ENCODE measurements around the gene PCYOX1L. TPM values are rescaled to one million over a fixed set of nuclear protein-coding genes. Genes with fewer than 3 reads are reported as not detected.

The PCYOX1L gene
- polyA plus RNA-seq (2012; ENCODE audit: insufficient read depth, insufficient read length, low read depth): 65.1 TPM

GRCh38 chr5:149357370-149358293, at the start of gene PCYOX1L:
Gene PCYOX1L, plus strand, starts transcription at chr5:149358046. Its CDS starts 23 bp downstream, at chr5:149358069.
- no peaks in the 10 kb centered on the region for H3K9me3 ChIP-seq
- H3K36me3 ChIP-seq: peaks cover 21% of the 10 kb centered on the region
- H3K4me3 ChIP-seq (ENCODE audit: low read depth, low read length): peak within 1 kb of the TSS; percentile 91
- DNase-seq: peak; percentile 97
- TF ChIP-seq CTCF (IDR thresholded peaks at IDR 0.05; ENCODE audit: low read depth, low read length): no peak
- no peaks in the 10 kb centered on the region for H3K27me3 ChIP-seq
- no peaks in the 10 kb centered on the region for H3K4me1 ChIP-seq

DNA sequence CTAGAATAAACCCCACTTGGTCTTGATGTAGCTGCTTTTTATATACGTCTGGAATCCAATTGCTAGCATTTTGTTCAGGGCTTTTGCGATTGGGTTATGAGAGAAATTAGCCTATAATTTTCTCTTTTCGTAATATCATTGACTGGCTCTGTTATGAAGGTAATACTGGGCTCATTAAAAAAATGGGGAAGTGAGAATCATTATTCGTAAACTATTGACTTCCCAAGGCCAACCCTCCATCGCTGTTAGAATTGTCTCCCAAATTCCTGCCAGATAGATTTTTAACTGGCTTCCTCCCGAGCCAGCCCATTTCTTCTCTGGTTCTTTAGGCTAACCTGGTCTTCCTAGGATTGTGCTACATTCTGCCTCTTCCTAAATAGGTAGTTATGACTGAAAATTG, 48.5 kb upstream of the PCYOX1L start:
- TF ChIP-seq CTCF (IDR thresholded peaks at IDR 0.05; ENCODE audit: low read depth, low read length): no peak
- H3K9me3 ChIP-seq: no peaks in the 10 kb centered on the region
- H3K4me1 ChIP-seq: no peaks in the 10 kb centered on the region
- H3K27me3 ChIP-seq: no peaks in the 10 kb centered on the region
- no peak overlapping the region for H3K4me3 ChIP-seq (ENCODE audit: low read depth, low read length)
- no peaks in the 10 kb centered on the region for H3K36me3 ChIP-seq
- DNase-seq: no peak

DNA sequence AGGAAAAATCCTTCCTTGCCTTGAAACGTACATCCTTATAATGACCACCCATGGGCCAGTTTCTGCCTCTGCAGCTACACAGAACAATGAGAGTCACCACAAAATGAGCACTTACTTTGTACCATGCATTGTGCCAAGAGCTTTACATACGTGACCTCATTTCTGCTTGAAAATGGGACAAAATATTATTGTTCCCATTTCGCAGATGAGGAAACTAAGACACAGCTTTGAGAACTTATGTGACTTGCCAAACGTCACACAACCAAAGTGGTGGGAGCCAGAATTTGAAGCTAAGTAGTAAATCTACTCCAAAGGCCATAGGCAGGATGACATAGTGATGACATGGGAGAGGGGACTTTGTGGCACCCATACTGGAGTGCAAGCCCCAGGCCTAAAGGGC, 47.4 kb upstream of the PCYOX1L start:
- DNase-seq: no peak
- TF ChIP-seq CTCF (IDR thresholded peaks at IDR 0.05; ENCODE audit: low read depth, low read length): no peak
- no peak overlapping the region for H3K4me3 ChIP-seq (ENCODE audit: low read depth, low read length)
- no peaks in the 10 kb centered on the region for H3K9me3 ChIP-seq
- H3K27me3 ChIP-seq: no peaks in the 10 kb centered on the region
- no peaks in the 10 kb centered on the region for H3K4me1 ChIP-seq
- no peaks in the 10 kb centered on the region for H3K36me3 ChIP-seq

DNA sequence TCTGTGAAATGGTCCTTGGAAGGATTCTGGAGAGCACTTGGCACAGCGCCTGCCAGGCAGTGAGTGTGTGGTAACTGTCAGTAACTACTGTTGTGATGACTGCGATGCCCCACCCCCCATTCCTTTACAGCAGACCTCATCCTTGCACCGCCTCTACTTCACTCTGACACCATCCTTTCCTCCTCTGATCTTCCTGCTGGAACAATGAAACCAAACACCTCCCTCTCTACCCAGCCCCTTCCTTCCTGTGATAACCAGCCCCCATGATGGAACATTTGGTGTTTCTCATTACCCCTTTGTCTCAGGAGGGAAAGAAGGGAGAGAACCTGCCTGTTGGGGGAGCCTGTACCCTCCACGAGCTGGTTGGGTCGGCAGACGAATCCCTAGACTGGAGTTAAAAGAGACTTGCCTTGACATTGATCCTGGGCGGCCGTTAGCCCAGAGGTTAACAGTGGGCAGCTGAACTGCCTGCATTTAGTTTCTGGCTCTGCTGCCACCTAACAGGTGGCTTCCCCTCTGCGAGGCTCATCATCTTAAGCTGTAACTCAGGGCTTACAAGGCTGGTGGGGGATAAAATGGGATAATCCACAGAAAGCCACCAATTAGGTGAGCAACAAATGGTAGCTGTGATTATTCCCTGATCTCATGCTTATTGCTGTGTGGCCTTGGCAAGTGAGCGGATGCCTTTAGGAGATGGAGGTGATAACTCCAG, 46.7 kb upstream of the PCYOX1L start:
- Histone ChIP-seq H3K27me3 (no peaks in the 10 kb centered on the region), H3K4me3 (ENCODE audit: low read depth, low read length) (no peak overlapping the region), H3K9me3 (no peaks in the 10 kb centered on the region), H3K36me3 (no peaks in the 10 kb centered on the region), H3K4me1 (no peaks in the 10 kb centered on the region)
- TF ChIP-seq CTCF (IDR thresholded peaks at IDR 0.05; ENCODE audit: low read depth, low read length): no peak
- peak; percentile 34 for DNase-seq

- peaks cover 5% of the 10 kb centered on the region for H3K4me1 ChIP-seq
- no peaks in the 10 kb centered on the region for H3K27me3 ChIP-seq
- H3K36me3 ChIP-seq: no peaks in the 10 kb centered on the region
- no peaks in the 10 kb centered on the region for H3K9me3 ChIP-seq
- TF ChIP-seq CTCF (IDR thresholded peaks at IDR 0.05; ENCODE audit: low read depth, low read length): no peak
- no peak for DNase-seq
- H3K4me3 ChIP-seq (ENCODE audit: low read depth, low read length): no peak overlapping the region
These were observed 44.5 kb upstream of the PCYOX1L start for GRCh38 chr5:149313151-149313841.

Data from BE2C (cell line).